A549 (cell line): ENCODE measurements around the gene MAD1L1. TPM values are rescaled to one million over a fixed set of nuclear protein-coding genes. Genes with fewer than 3 reads are reported as not detected.

ENCODE experiments used
- ATAC-seq, 2 experiments: fragments of 200-7000 bp in 1 of 2; fragments of >200 bp in 1 of 2; cut with Nextera tagmentation in 1 of 2; cut with Tn5 transposase in 1 of 2; 3 replicates each; pipeline versions ENCODE4 v1.8.0 to v1.9.1; 2018 to 2020; ENCODE audit warnings: mild to moderate bottlenecking in 1 of 2, moderate library complexity in 1 of 2
- CTCF ChIA-PET: fragments of 300-600 bp; sonication (Branson Sonifier 250); formaldehyde crosslinking; extraction: SDS; loops from one replicate; lab custom pipeline; 2021; ENCODE audit warnings: antibody characterized with exemption, inconsistent platforms; lab: Yijun Ruan, JAX
- POLR2A ChIA-PET: fragments of 350-600 bp; formaldehyde crosslinking; extraction: SDS; loops from one replicate; lab custom pipeline; 2021; ENCODE audit warnings: antibody characterized with exemption, inconsistent platforms; lab: Yijun Ruan, JAX
- DNase-seq, 2 experiments: peaks; one replicate each; pipeline versions ENCODE4 v3.0.0 to v3.0.0-alpha.2; 2011 to 2016; ENCODE audit warnings: low read depth in 1 of 2, low spot score in 1 of 2
- FAIRE-seq: peaks from 2 replicates; lab custom pipeline; 2011; peaks lifted over from hg19 to GRCh38; lab: Jason Lieb, UNC
- H3K27ac ChIP-seq, 2 experiments: fragments of >200 bp; sonication (Bioruptor Twin); formaldehyde crosslinking; 3 replicates each; pipeline ENCODE4 v1.5.1; 2016 to 2017
- H3K4me1 ChIP-seq: fragments of >200 bp; sonication (Bioruptor Twin); formaldehyde crosslinking; 3 replicates; pipeline ENCODE4 v1.6.1; 2016
- H3K4me2 ChIP-seq: fragments of >200 bp; sonication (Bioruptor Twin); formaldehyde crosslinking; 3 replicates; pipeline ENCODE4 v1.6.1; 2016
- H3K4me3 ChIP-seq: fragments of >200 bp; sonication (Bioruptor Twin); formaldehyde crosslinking; 3 replicates; pipeline ENCODE4 v1.5.1; 2016
- H3K9me3 ChIP-seq: fragments of >200 bp; sonication (Bioruptor Twin); formaldehyde crosslinking; 3 replicates; pipeline ENCODE4 v1.6.1; 2016
- BHLHE40 ChIP-seq: IDR thresholded peaks from 2 replicates; pipeline ENCODE4 v1.6.1; 2012; ENCODE audit warnings: low read depth, low read length, inconsistent platforms
- CBX8 ChIP-seq: fragments of 200-600 bp; sonication (generic); IDR thresholded peaks from 2 replicates; pipeline ENCODE4 v1.6.1; 2016
- CHD2 ChIP-seq: fragments of 150-350 bp; IDR thresholded peaks from 2 replicates; pipeline ENCODE4 v1.6.1; 2014; ENCODE audit warnings: low read length; ENCODE audit not compliant: partially characterized antibody
- CHD4 ChIP-seq: fragments of 200-600 bp; sonication (generic); IDR thresholded peaks from 2 replicates; pipeline ENCODE4 v1.6.1; 2016; ENCODE audit warnings: antibody characterized with exemption, mild to moderate bottlenecking, borderline replicate concordance
- EHF ChIP-seq: fragments of 250-450 bp; sonication (Bioruptor Pico); IDR thresholded peaks from 2 replicates; pipeline ENCODE4 v1.5.0; 2020; ENCODE audit warnings: mild to moderate bottlenecking
- EP300 ChIP-seq, 2 experiments: fragments of >200 bp; sonication (Bioruptor Twin); formaldehyde crosslinking; IDR thresholded peaks; 2 replicates in 1 of 2; 3 replicates in 1 of 2; pipeline ENCODE4 v1.6.1; 2016 to 2017
- ESRRA ChIP-seq: fragments of 150-350 bp; IDR thresholded peaks from 2 replicates; pipeline ENCODE4 v1.6.1; 2014; ENCODE audit warnings: mild to moderate bottlenecking, low read length, borderline replicate concordance
- FOXS1 ChIP-seq: fragments of 250-450 bp; sonication (Bioruptor Pico); IDR thresholded peaks from 2 replicates; pipeline ENCODE4 v1.5.0; 2020; ENCODE audit warnings: mild to moderate bottlenecking, moderate library complexity
- GATA3 ChIP-seq: IDR thresholded peaks from 2 replicates; pipeline ENCODE4 v1.6.1; 2012; ENCODE audit warnings: borderline replicate concordance
- HDAC2 ChIP-seq: fragments of 200-600 bp; sonication (generic); IDR thresholded peaks from 2 replicates; pipeline ENCODE4 v1.6.1; 2016
- HOXA7 ChIP-seq: fragments of 250-450 bp; sonication (Bioruptor Pico); IDR thresholded peaks from 2 replicates; pipeline ENCODE4 v1.5.0; 2020; ENCODE audit warnings: mild to moderate bottlenecking, moderate library complexity
- JUN ChIP-seq, 2 experiments: fragments of >200 bp; sonication (Bioruptor Twin); formaldehyde crosslinking; IDR thresholded peaks; 2 replicates in 1 of 2; 3 replicates in 1 of 2; pipeline ENCODE4 v1.6.1; 2016 to 2017
- JUNB ChIP-seq: fragments of >200 bp; sonication (Bioruptor Twin); formaldehyde crosslinking; IDR thresholded peaks from 2 replicates; pipeline ENCODE4 v1.6.1; 2016
- KDM5A ChIP-seq: fragments of 200-600 bp; sonication (generic); IDR thresholded peaks from 2 replicates; pipeline ENCODE4 v1.6.1; 2016; ENCODE audit warnings: antibody characterized with exemption, mild to moderate bottlenecking
- MAFK ChIP-seq: fragments of 450-650 bp; IDR thresholded peaks from 2 replicates; pipeline ENCODE4 v1.6.1; 2014; ENCODE audit not compliant: partially characterized antibody
- MAZ ChIP-seq: fragments of 150-350 bp; IDR thresholded peaks from 2 replicates; pipeline ENCODE4 v1.6.1; 2014; ENCODE audit warnings: antibody characterized with exemption, low read depth, low read length, borderline replicate concordance
- MYC ChIP-seq: IDR thresholded peaks from 2 replicates; pipeline ENCODE4 v1.6.1; 2012; ENCODE audit warnings: mild to moderate bottlenecking, inconsistent platforms, low read length, improper control_type of control experiment, borderline replicate concordance
- NFE2L2 ChIP-seq: fragments of 150-350 bp; conservative IDR thresholded peaks from 2 replicates; pipeline ENCODE4 v1.6.1; 2014; ENCODE audit warnings: low read length
- PHF8 ChIP-seq: fragments of 200-600 bp; sonication (generic); IDR thresholded peaks from 2 replicates; pipeline ENCODE4 v1.6.1; 2016; ENCODE audit warnings: low read depth, mild to moderate bottlenecking, antibody characterized with exemption, moderate library complexity, borderline replicate concordance
- POLR2AphosphoS2 ChIP-seq: conservative IDR thresholded peaks from 2 replicates; pipeline ENCODE4 v1.6.1; 2012; ENCODE audit warnings: low read length, improper control_type of control experiment, inconsistent platforms
- RARB ChIP-seq: fragments of 250-450 bp; sonication (Bioruptor Pico); IDR thresholded peaks from 2 replicates; pipeline ENCODE4 v1.8.0; 2021; ENCODE audit warnings: mild to moderate bottlenecking, moderate library complexity
- RFX5 ChIP-seq: fragments of 450-650 bp; IDR thresholded peaks from 2 replicates; pipeline ENCODE4 v1.7.1; 2014; ENCODE audit warnings: antibody characterized with exemption, mild to moderate bottlenecking, moderate library complexity
- RNF2 ChIP-seq: fragments of 200-600 bp; sonication (generic); IDR thresholded peaks from 2 replicates; pipeline ENCODE4 v1.6.1; 2016; ENCODE audit warnings: low read depth, mild to moderate bottlenecking, antibody characterized with exemption, moderate library complexity, borderline replicate concordance
- SREBF2 ChIP-seq: fragments of 450-650 bp; IDR thresholded peaks from 2 replicates; pipeline ENCODE4 v1.6.1; 2014; ENCODE audit warnings: mild to moderate bottlenecking, moderate library complexity
- TFCP2L1 ChIP-seq: fragments of 250-450 bp; sonication (Bioruptor Pico); IDR thresholded peaks from 2 replicates; pipeline ENCODE4 v1.5.0; 2021; ENCODE audit warnings: mild to moderate bottlenecking
- ZFP36 ChIP-seq: fragments of 450-650 bp; IDR thresholded peaks from 2 replicates; pipeline ENCODE4 v1.6.1; 2014; ENCODE audit warnings: borderline replicate concordance; ENCODE audit not compliant: partially characterized antibody
- WGBS: methylation state at CpG from one replicate; pipeline ENCODE4 v1.1.6; 2017; ENCODE audit errors: missing lambda C conversion rate; 5-methylcytosine and 5-hydroxymethylcytosine counted together
- polyA plus RNA-seq, 4 experiments: library from polyadenylated mRNA; depleted of rRNA in 3 of 4; stranded (reverse); fragments of >200 nt; fragmentation: RNase III in 1 of 4; extraction: RNeasy Plus Mini Kit Qiagen cat#74134 plus additional on column Dnase treatment in 1 of 4; gene quantifications; 2 replicates in 3 of 4; 3 replicates in 1 of 4; pipeline ENCODE4 v1.2.3, GENCODE V29; 2011 to 2017
- TF ChIP-seq, protein P1 (sequence below): fragments of >200 bp; sonication (Bioruptor Twin); formaldehyde crosslinking; IDR thresholded peaks from 2 replicates; pipeline ENCODE4 v1.6.1; 2016
- TF ChIP-seq, protein P2 (sequence below): fragments of 200-600 bp; sonication (generic); IDR thresholded peaks from 2 replicates; pipeline ENCODE4 v1.6.1; 2016; ENCODE audit warnings: antibody characterized with exemption, mild to moderate bottlenecking, moderate library complexity
- TF ChIP-seq, protein P3 (sequence below): fragments of 250-450 bp; sonication (Bioruptor Pico); IDR thresholded peaks from 2 replicates; pipeline ENCODE4 v1.5.0; 2021; ENCODE audit warnings: mild to moderate bottlenecking, moderate library complexity, borderline replicate concordance
- TF ChIP-seq, protein P4 (sequence below): fragments of 450-650 bp; IDR thresholded peaks from 2 replicates; pipeline ENCODE4 v1.6.1; 2014; ENCODE audit warnings: antibody characterized with exemption

Gene MAD1L1
- polyA plus RNA-seq, 2 of the 4 experiments (the other 2 are of a cell fraction), result 13.6 to 16.6 TPM

DNA sequence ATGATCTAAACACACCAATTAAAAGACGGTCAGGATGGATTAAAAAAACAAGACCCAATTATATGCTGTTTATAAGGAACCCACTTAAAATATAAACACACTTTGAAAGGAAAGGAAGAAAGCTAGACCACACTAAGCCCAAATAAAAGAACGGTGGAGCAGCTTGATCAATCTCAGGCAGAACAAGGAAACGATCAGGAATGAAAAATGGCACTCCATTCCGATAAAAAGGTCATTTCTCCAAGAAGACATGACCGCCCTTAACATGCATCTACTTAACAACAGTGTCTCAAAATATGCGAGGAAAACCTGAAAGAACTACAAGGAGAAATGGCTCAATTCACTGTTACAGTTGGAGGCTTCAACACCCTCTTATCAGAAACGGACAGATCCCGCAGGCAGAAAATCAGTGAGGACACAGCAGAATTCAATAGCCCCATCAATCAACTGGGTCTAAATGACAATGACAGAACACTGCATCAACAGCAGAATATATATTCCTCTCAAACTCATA lies 210.0 kb downstream of the MAD1L1 start (continued):
- no peak for TF ChIP-seq MAFK
- TF ChIP-seq, all 56 proteins: peak for 0

DNA sequence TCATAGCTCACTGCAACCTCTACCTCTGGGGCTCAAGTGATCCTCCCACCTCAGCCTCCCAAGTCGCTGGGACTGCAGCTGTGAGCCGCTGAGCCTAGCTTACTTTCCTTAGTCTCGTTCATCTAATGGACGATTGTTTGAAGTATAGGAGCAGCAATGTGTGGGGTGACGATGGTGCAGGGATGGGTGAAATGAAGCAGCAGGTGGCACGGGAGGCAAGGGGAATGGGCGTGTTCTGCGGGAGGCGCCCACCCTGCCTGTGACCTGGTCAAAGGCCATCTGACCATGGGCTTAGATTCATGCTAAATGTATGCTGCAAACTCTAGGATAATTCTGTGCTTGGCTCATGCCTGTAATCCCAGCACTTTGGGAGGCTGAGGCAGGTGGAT lies 210.7 kb downstream of the MAD1L1 start:
- ChIA-PET CTCF (no interaction called here), POLR2A (no interaction called here)
- WGBS, result 90% methylated on average over 9 of the region's 9 CpGs
- DNase-seq, result no peak
- no peaks in the 10 kb centered on the region for H3K4me1 ChIP-seq
- TF ChIP-seq CHD2 (no peak), GATA3 (no peak), CBX8 (no peak), RFX5 (no peak), JUN (IDR thresholded peaks at IDR 0.05) (no peak), ESRRA (no peak), MAZ (no peak), POLR2AphosphoS2 (no peak), RARB (CRISPR knock-in tag) (no peak), BHLHE40 (no peak), JUNB (no peak), ZFP36 (no peak), MYC (no peak), NFE2L2 (no peak)
- TF ChIP-seq, protein P1, sequence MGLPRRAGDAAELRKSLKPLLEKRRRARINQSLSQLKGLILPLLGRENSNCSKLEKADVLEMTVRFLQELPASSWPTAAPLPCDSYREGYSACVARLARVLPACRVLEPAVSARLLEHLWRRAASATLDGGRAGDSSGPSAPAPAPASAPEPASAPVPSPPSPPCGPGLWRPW, result no peak
- TF ChIP-seq, protein P2, sequence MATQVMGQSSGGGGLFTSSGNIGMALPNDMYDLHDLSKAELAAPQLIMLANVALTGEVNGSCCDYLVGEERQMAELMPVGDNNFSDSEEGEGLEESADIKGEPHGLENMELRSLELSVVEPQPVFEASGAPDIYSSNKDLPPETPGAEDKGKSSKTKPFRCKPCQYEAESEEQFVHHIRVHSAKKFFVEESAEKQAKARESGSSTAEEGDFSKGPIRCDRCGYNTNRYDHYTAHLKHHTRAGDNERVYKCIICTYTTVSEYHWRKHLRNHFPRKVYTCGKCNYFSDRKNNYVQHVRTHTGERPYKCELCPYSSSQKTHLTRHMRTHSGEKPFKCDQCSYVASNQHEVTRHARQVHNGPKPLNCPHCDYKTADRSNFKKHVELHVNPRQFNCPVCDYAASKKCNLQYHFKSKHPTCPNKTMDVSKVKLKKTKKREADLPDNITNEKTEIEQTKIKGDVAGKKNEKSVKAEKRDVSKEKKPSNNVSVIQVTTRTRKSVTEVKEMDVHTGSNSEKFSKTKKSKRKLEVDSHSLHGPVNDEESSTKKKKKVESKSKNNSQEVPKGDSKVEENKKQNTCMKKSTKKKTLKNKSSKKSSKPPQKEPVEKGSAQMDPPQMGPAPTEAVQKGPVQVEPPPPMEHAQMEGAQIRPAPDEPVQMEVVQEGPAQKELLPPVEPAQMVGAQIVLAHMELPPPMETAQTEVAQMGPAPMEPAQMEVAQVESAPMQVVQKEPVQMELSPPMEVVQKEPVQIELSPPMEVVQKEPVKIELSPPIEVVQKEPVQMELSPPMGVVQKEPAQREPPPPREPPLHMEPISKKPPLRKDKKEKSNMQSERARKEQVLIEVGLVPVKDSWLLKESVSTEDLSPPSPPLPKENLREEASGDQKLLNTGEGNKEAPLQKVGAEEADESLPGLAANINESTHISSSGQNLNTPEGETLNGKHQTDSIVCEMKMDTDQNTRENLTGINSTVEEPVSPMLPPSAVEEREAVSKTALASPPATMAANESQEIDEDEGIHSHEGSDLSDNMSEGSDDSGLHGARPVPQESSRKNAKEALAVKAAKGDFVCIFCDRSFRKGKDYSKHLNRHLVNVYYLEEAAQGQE, result no peak
- TF ChIP-seq, protein P3, sequence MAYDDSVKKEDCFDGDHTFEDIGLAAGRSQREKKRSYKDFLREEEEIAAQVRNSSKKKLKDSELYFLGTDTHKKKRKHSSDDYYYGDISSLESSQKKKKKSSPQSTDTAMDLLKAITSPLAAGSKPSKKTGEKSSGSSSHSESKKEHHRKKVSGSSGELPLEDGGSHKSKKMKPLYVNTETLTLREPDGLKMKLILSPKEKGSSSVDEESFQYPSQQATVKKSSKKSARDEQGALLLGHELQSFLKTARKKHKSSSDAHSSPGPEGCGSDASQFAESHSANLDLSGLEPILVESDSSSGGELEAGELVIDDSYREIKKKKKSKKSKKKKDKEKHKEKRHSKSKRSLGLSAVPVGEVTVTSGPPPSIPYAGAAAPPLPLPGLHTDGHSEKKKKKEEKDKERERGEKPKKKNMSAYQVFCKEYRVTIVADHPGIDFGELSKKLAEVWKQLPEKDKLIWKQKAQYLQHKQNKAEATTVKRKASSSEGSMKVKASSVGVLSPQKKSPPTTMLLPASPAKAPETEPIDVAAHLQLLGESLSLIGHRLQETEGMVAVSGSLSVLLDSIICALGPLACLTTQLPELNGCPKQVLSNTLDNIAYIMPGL (CRISPR knock-in tag), result no peak
- peaks cover 27% of the 10 kb centered on the region; the same call in 2 of the 3 replicates for H3K9me3 ChIP-seq
- H3K27ac ChIP-seq, result no peak overlapping the region
- ATAC-seq, result no peak
- no peak for FAIRE-seq
- no peak overlapping the region for H3K4me3 ChIP-seq
- no peak overlapping the region for H3K4me2 ChIP-seq

DNA sequence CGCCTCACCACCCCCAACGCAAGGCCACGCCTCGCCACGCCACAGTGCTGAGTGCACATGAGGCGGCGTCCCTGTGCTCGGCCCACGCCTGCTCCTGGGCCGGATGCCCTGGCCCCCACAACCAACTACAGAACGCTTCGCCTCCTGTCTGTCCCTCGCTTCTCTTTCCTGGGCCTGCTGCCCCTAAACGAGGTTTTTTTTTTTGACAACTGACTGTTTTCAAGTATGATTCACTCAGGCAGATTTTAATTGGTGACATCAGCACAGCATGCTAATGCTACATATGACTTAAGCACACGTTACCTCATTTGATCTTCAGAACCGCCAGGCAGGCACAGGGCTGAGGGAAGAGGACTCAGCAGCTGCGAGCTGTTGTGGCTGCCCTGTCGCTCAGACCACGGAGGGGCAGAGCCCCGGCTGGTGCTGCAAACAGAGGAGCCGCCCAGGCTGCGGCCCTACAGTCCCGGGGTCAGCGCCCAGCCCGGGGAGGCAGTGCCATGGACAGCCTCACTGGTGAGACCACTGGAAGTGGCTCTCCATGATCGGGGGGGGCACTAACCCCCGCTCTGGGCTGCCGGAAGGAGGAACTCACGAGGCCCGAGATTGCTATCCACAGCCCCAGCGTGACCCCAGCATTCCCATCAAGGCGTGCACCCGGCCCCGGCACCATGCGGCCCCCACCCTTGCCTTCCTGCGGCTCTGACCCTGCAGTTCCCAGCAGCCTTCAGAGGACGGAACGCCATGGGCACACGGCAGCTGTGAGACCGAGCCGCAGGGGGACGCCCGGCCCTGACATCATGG lies 212.8 kb downstream of the MAD1L1 start:
- FAIRE-seq, result no peak
- no peak overlapping the region for H3K4me2 ChIP-seq
- ATAC-seq, result no peak
- TF ChIP-seq, protein P4, sequence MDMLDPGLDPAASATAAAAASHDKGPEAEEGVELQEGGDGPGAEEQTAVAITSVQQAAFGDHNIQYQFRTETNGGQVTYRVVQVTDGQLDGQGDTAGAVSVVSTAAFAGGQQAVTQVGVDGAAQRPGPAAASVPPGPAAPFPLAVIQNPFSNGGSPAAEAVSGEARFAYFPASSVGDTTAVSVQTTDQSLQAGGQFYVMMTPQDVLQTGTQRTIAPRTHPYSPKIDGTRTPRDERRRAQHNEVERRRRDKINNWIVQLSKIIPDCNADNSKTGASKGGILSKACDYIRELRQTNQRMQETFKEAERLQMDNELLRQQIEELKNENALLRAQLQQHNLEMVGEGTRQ, result no peak
- TF ChIP-seq HOXA7 (CRISPR knock-in tag), result no peak
- TF ChIP-seq SREBF2, result no peak
- no peak for TF ChIP-seq EHF (CRISPR knock-in tag)
- no peak for TF ChIP-seq RFX5
- no peak for TF ChIP-seq CHD4
- no peak for TF ChIP-seq RNF2
- no peak for TF ChIP-seq TFCP2L1 (CRISPR knock-in tag)
- no peak for TF ChIP-seq KDM5A
- no peak for TF ChIP-seq PHF8
- no peak for TF ChIP-seq JUNB
- TF ChIP-seq CBX8, result no peak
- TF ChIP-seq FOXS1 (CRISPR knock-in tag), result no peak
- no peak for TF ChIP-seq HDAC2
- no peak for TF ChIP-seq MAFK
- TF ChIP-seq, protein P1, result no peak
- TF ChIP-seq EP300 (IDR thresholded peaks at IDR 0.05), result no peak

More for the DNA sequence above, 212.8 kb downstream of the MAD1L1 start:
- peaks cover 9% of the 10 kb centered on the region; the same call in 2 of the 3 replicates for H3K9me3 ChIP-seq
- H3K27ac ChIP-seq, result no peak overlapping the region
- H3K4me1 ChIP-seq, result no peaks in the 10 kb centered on the region
- ChIA-PET CTCF (no interaction called here), POLR2A (no interaction called here)
- no peak overlapping the region for H3K4me3 ChIP-seq
- WGBS, result 91% methylated on average over 34 of the region's 43 CpGs
- no peak for DNase-seq
